GM12878 (cell line): ENCODE measurements around the gene MZT2A.

Experiments used
- CHD2 ChIP-seq: IDR thresholded peaks from 2 replicates; pipeline ENCODE4 v1.6.1; 2011; ENCODE audit warnings: low read depth, low read length, improper control_type of control experiment, borderline replicate concordance
- ESRRA ChIP-seq: IDR thresholded peaks from 2 replicates; pipeline ENCODE4 v1.6.1; 2012; ENCODE audit warnings: mild to moderate bottlenecking, low read length, improper control_type of control experiment
- FOS ChIP-seq: IDR thresholded peaks from 3 replicates; pipeline ENCODE4 v1.6.1; 2011; ENCODE audit warnings: borderline replicate concordance; ENCODE audit not compliant: insufficient read length; ENCODE audit errors: extremely low read depth
- NR2C2 ChIP-seq: IDR thresholded peaks from 2 replicates; pipeline ENCODE4 v1.6.1; 2011; ENCODE audit warnings: borderline replicate concordance, low read depth; ENCODE audit not compliant: control insufficient read depth, insufficient read length
- SRF ChIP-seq, 2 experiments: IDR thresholded peaks; 2 replicates each; pipeline ENCODE4 v1.6.1; 2011; ENCODE audit warnings: low read depth in 2 of 2, low read length in 2 of 2, mild to moderate bottlenecking in 1 of 2, moderate library complexity in 1 of 2
- TF ChIP-seq, protein P1 (sequence below): fragments of 450-650 bp; IDR thresholded peaks from 2 replicates; pipeline ENCODE4 v1.6.1; 2016; ENCODE audit warnings: mild to moderate bottlenecking

DNA sequence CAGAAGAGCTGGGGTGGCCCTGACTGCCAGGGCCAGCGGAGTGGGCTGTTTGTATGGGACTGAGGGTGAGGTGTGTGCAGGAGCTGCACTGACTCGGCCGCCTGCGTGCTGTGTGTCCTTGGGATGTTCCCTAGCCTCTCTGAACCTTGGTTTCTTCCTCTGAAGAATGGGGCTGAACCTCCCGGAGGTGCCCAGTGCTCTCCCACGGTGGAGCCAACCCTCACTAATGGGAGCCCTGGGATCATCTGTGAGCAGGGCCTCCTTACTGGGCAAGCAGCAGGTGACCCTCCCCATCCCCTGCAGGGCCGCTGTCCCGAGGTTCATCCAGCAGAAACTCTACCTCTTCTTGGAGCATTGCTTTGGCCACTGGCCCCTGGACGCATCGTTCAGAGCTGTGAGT, 23.8 kb upstream of the MZT2A start:
- no peak for TF ChIP-seq ESRRA
- no peak for TF ChIP-seq FOS
- TF ChIP-seq, protein P1, sequence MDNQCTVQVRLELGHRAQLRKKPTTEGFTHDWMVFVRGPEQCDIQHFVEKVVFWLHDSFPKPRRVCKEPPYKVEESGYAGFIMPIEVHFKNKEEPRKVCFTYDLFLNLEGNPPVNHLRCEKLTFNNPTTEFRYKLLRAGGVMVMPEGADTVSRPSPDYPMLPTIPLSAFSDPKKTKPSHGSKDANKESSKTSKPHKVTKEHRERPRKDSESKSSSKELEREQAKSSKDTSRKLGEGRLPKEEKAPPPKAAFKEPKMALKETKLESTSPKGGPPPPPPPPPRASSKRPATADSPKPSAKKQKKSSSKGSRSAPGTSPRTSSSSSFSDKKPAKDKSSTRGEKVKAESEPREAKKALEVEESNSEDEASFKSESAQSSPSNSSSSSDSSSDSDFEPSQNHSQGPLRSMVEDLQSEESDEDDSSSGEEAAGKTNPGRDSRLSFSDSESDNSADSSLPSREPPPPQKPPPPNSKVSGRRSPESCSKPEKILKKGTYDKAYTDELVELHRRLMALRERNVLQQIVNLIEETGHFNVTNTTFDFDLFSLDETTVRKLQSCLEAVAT, result no peak
- no peak for TF ChIP-seq CHD2
- no peak for TF ChIP-seq SRF (IDR thresholded peaks at IDR 0.05; ENCODE audit: low read depth in 2 of 2, low read length in 2 of 2)
- no peak for TF ChIP-seq NR2C2
